GM12873 (cell line): Measurements from ENCODE around the gene TSC1.

Experiments
- TF ChIP-seq, protein P1 (sequence below): IDR thresholded peaks from 2 replicates; pipeline ENCODE4 v1.5.1; 2012; ENCODE audit warnings: low read depth, mild to moderate bottlenecking, moderate library complexity, low read length, control low read depth; ENCODE audit not compliant: insufficient read depth; ENCODE audit errors: missing control alignments

TSC1 gene

DNA sequence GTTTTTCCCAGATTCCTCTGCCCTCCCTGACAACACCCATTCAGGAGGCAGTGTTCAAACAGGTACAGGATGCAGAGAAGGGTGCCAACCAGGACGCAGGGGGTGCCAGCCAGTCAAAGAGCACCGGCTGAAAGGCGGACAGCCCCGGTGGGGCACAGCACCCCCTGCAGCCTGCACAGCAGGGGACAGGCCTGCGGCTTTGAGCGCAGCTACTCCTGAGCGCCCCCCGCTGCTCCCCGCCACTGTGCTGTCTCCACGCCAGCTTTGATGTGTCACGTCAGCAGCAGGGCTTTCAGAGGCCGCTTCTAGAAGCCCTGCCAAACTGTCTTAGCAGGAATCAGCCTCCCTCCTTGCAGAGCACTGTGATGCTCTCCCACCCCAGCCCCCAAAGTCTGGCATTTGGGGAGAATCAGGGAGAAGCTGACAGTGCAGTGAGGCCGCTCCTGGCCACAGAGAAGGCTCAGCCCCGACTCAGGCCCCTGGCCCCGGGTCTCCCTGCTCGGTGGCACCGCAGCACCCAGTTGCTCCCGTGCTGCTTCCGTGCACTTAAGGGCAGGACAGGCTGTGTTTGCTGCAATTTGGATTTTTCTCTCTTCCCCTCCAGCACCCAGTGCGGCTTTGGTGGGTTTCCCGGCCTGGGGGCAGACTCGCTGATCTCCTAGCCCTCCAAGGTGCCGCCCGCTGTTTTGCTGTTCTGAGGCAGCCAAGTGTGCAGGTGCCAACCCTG lies 86.6 kb downstream of the TSC1 start:
- TF ChIP-seq, protein P1, sequence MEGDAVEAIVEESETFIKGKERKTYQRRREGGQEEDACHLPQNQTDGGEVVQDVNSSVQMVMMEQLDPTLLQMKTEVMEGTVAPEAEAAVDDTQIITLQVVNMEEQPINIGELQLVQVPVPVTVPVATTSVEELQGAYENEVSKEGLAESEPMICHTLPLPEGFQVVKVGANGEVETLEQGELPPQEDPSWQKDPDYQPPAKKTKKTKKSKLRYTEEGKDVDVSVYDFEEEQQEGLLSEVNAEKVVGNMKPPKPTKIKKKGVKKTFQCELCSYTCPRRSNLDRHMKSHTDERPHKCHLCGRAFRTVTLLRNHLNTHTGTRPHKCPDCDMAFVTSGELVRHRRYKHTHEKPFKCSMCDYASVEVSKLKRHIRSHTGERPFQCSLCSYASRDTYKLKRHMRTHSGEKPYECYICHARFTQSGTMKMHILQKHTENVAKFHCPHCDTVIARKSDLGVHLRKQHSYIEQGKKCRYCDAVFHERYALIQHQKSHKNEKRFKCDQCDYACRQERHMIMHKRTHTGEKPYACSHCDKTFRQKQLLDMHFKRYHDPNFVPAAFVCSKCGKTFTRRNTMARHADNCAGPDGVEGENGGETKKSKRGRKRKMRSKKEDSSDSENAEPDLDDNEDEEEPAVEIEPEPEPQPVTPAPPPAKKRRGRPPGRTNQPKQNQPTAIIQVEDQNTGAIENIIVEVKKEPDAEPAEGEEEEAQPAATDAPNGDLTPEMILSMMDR: no peak

DNA sequence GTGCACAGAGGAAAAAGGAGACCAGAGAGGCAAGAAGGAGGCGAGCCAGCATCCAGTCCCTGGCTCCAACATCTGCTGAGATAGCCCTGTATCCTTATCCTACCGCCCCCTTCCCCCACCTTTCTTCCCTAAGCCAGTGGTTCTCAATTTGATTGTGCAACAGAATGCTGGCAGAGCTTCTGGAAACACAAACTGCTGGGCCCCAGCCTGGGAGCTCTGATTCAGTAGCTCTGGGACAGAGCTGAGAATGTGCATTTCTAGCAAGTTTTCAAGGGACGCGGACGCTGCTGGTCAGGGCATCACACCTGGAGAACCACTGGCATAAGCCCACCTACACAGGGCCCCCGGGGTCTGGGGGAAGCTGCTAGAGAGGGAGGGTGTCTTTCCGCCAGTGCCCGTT lies 87.4 kb downstream of the TSC1 start:
- TF ChIP-seq, protein P1: no peak

DNA sequence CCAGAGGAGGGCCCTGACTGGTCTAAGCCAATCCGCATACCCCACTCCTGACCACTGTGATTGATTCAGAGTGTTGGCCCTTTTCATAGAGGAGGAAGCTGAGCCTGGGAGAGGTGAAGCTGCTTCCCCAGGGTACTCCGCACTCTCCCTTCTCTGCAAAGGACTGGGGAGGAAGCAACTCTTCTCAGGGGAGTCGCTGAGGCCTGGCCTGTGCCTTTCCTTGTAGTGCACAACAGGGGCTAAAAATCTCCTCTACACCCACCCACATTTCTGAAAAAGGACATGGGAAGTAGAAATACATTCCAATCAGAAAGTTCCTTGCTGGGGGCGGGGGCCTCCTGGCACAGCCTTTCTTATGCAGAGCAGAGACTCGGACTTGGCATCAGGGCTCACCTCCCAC lies 88.5 kb downstream of the TSC1 start:
- TF ChIP-seq, protein P1: no peak

DNA sequence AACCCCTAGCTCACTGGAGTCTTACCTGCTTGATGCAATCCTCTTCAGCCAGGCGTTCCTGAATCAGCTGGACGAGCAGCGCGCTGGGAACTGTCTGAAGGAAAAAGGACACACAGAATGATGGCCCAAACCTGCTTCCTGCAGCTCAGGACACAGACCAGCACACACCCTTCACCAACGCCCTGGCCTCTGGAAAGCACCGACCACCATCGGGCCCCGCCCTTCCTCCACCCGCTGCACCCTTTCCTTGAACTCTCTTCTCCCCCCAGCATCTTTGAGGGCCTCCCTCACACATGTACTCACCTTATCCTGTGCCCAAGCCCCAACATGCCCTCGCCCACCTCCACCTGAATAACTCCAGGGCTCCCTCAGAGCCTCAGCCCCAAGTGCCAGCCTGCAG lies 89.6 kb downstream of the TSC1 start:
- TF ChIP-seq, protein P1: no peak

DNA sequence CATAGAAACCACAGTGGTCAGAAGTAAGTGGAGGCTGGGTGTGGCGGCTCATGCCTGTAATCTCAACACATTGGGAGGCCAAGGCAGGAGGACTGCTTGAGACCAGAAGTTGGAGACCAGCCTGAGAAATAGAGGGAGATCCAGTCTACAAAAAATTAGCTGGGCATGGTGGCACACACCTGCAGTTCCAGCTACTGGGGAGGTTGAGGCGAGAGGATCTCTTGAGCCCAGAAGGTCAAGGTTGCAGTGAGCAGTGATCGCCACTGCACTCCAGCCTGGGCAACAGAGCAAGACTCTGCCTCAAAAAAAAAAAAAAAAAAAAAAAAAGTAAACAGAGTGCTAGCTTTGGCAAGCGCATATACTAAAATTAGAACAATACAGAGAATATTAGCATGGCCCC lies 90.9 kb downstream of the TSC1 start:
- TF ChIP-seq, protein P1: no peak

DNA sequence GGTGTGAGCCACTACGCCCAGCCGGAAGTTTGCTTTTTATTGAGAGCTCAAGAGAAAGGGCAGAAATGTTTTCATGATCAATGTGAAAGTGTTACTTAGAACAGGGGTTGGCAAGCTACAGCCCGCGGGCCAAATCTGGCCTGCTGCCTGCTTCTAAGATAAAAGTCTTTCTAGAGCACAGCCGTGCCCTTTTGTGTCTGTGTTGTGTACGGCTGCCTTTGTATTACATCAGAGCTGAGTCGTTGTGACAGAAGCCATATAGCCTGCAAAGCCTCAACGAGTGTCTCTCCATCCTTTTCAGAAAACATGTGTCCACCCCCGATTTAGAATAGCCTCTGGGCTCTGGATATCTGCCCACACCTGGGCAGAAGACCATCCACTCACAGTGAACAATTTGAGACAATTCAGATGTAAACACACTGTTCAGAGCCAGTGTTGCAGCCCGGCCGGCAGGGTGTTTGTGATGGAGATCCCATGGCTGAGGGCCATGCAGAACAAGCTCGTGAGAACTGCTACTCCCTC lies 95.2 kb downstream of the TSC1 start:
- TF ChIP-seq, protein P1: no peak

DNA sequence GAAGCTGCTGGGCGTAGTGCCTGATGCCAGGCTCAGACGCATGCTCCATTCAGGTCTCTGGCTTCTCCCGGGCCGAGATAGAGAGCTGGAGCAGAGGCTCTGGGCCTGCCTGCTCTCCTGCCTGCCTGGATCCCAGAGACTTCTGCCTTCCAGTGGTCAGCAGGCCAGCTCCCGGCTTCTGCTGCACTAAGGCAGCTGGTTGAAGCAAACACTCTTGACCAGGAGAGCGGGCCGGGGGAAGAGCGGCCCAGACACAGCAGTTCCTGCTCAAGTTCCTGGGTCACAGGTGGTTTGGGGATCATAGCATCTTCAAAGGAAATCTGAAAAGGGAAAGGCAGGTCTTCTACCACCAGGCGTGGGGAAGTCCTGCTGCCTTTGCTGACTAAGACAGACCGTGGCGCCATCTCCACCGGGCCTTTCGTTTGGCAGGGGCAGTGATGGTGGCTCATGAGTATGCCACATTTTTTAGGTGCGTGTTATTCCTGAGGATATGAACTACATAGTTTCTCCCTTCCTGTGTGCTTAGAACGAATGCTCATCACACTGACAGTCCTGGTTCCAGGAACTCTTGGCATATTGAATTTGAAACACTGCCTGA lies 97.4 kb downstream of the TSC1 start:
- TF ChIP-seq, protein P1: no peak
